Measurements from ENCODE around the gene CCDC200.

GRCh38 chr17:43226393-43226792 is 2.0 kb downstream of the CCDC200 start:
- TF ChIP-seq CTCF (IDR thresholded peaks at IDR 0.05; ENCODE audit: poor library complexity) (no peak), EZH2 (IDR thresholded peaks at IDR 0.05; ENCODE audit: borderline replicate concordance) (no peak)

Measured in hepatocyte (in vitro differentiated cells).